T1000 (cell line): ENCODE data around the gene PROSER2.
"Not testable (repeated sequence)": the region's sequence is repeated elsewhere in the genome, so short reads cannot be mapped to it uniquely, and the experiment has no call there.

Source experiments
- DNase-seq: peaks from one replicate; lab custom pipeline; 2025; ENCODE audit warnings: mixed read lengths; lab: John Stamatoyannopoulos, UW

Gene PROSER2

GRCh38 chr10:11837372-11838161, 14.4 kb downstream of the PROSER2 start:
- DNase-seq = no peak

- DNase-seq = no peak
Observed at GRCh38 chr10:11838298-11838852, 15.2 kb downstream of the PROSER2 start.

- DNase-seq = no peak
Observed at GRCh38 chr10:11841375-11841774, 18.2 kb downstream of the PROSER2 start.

GRCh38 chr10:11842411-11842810, 19.3 kb downstream of the PROSER2 start:
- DNase-seq = no peak

GRCh38 chr10:11845113-11845512, 22.0 kb downstream of the PROSER2 start:
- DNase-seq = no peak

GRCh38 chr10:11846542-11846941, 23.4 kb downstream of the PROSER2 start:
- no peak for DNase-seq

- DNase-seq = no peak
Observed at GRCh38 chr10:11849277-11849676, 26.1 kb downstream of the PROSER2 start.

GRCh38 chr10:11849911-11850310, 26.8 kb downstream of the PROSER2 start:
- no peak for DNase-seq

GRCh38 chr10:11851910-11852309, 28.8 kb downstream of the PROSER2 start:
- no peak for DNase-seq

- not testable (repeated sequence) for DNase-seq
Observed at GRCh38 chr10:11852637-11853036, 29.5 kb downstream of the PROSER2 start.

- DNase-seq = no peak
Observed at GRCh38 chr10:11853468-11853867, 30.3 kb downstream of the PROSER2 start.

- no peak for DNase-seq
Observed at GRCh38 chr10:11854301-11854700, 31.1 kb downstream of the PROSER2 start.

- DNase-seq = no peak
Observed at GRCh38 chr10:11856089-11856488, 32.9 kb downstream of the PROSER2 start.

GRCh38 chr10:11856678-11857077, 33.5 kb downstream of the PROSER2 start:
- no peak for DNase-seq

GRCh38 chr10:11858093-11858492, 34.9 kb downstream of the PROSER2 start:
- DNase-seq = no peak

- no peak for DNase-seq
Observed at GRCh38 chr10:11861341-11861740, 38.2 kb downstream of the PROSER2 start.

- DNase-seq = no peak
Observed at GRCh38 chr10:11861811-11862428, 38.8 kb downstream of the PROSER2 start.

- no peak for DNase-seq
Observed at GRCh38 chr10:11863353-11864109, 40.4 kb downstream of the PROSER2 start.

- no peak for DNase-seq
Observed at GRCh38 chr10:11864727-11865126, 41.6 kb downstream of the PROSER2 start.

GRCh38 chr10:11865561-11865960, 42.4 kb downstream of the PROSER2 start:
- no peak for DNase-seq

- no peak for DNase-seq
Observed at GRCh38 chr10:11866199-11866925, 43.2 kb downstream of the PROSER2 start.

- DNase-seq = no peak
Observed at GRCh38 chr10:11869219-11869618, 46.1 kb downstream of the PROSER2 start.
